NCI-H510A (cell line): ENCODE data around the gene PRRX1.
A peak's percentile ranks its signal among the peaks of the same experiment; 100 is the strongest.

ENCODE experiments used
- DNase-seq: peaks from one replicate; lab custom pipeline; 2025; lab: John Stamatoyannopoulos, UW

PRRX1 gene

GRCh38 chr1:170664828-170665612 lies 1.1 kb downstream of the PRRX1 start:
- peak; percentile 9 for DNase-seq

GRCh38 chr1:170665629-170666028 lies 1.7 kb downstream of the PRRX1 start:
- DNase-seq: no peak

- no peak for DNase-seq
These were observed 2.8 kb downstream of the PRRX1 start for GRCh38 chr1:170666541-170667254.

DNA sequence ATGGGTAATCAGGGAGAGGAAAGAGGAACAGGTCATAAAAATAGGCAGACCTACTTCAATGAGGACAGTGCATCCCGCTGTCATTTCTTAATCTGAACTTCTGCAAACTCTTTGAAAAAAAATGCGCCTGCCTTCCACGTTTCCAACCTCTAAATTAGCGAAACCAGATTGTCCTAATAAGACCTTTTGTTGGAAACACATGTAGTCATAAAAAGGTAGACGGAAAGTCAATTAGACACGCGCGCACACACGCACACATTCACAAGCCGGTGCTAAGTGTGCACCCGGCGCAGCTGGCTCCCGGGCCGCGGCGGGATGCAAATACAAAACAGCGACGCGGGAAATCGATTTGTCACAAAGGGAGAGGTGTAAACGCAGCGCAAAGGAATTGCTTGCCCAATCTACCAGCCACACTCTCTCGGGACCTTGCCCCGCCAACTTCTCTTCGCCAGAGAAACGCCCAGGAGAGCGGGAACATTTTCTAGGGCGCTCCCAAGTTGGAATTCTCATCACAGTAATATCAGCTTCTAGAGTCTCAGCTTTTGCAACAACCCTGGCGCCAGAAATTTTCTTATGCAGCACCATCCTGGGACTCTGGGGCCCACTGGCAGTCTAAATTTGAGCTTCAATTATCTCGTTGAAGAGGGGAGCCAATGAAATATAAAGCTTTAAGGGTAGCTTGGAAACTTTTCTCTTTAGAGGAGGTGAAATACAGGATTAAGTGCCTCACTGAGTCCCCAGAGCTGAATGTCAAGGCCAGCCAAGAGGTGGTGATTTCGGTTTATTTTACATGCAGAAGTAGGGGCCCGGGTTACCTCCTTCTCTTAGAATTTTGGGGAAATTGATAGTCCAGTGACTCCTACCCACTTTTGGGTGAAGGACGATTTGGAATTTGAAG lies 4.5 kb downstream of the PRRX1 start:
- no peak for DNase-seq

- DNase-seq: no peak
These were observed 5.1 kb downstream of the PRRX1 start for GRCh38 chr1:170669107-170669445.

GRCh38 chr1:170669586-170670530 lies 5.9 kb downstream of the PRRX1 start:
- no peak for DNase-seq

DNA sequence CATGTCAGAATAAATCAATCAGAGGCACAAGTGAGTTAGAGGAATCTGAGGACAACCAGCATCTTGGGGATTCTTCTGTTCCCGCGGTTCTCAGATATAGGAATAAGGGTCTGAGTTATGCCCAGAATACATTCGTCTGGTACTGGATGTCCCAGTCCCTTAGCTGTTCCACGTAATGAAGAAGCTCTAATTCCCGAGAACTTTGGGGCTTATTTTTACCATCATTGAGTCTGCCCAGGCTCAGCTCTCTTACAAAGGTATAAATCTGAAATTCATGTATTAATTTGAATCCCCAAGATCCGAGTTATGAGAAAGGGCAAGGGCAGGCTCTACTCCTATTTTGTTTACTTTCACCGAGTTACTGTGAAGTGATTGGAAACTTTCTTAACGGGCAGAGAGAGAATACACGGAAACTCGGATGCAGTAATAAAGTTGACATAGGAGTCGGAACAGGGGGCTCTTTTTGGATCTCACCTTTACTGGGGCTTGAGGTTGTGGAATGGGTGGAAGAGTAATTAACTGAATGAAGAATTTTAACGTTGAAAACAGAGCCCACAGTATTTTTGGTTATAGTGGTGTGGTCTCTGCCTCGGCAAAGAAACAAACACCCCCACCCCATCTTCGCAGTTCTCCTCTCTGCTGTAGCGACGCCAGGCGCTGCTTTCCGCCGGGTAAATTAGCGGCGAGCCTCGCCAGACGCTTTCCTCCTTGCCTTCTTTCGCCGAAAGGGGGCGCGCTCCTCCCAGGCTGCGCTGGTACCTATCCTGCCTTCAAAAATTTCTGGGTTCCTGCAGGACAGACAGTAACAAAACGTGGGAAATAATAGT lies 7.1 kb downstream of the PRRX1 start:
- no peak for DNase-seq

- no peak for DNase-seq
These were observed 7.7 kb downstream of the PRRX1 start for GRCh38 chr1:170671629-170671963.

DNA sequence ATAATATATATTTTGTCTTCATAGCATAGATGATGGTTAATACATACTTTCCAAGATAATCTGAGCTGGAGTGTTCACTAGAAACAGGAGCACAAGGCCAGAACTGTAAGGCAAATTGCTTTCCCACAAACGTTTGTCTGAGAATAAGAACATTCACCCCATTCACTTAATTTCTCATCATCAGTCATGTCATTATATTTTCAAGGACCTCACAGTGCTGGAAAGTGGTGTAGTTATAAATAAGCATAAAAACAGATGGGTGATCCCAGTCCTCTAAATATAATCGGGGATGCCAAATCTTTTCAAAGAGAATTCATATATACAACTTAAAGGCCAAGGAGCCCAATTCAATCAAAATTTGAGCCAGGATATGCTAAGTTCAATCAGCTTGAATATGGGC lies 8.4 kb downstream of the PRRX1 start:
- no peak for DNase-seq

- no peak for DNase-seq
These were observed 10.3 kb downstream of the PRRX1 start for GRCh38 chr1:170674239-170674638.

DNA sequence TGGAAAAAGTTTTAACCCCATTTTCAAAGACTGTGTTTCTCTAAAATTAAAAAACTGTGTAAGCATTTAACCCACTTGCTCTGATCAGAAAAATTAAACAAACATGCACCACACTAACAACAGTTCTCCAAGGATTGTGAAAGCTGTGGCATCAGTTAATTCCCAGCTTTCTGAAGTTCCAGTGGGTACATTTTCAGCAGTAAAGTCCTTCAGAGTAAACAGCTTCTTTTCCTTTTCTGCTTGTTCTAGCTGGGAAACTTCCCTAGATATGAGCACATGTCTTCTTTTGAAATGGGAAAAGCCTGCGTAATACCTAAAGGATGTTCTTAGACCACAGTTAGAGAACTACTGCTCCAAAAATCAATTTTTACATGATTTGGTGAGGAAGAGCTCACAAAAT lies 11.1 kb downstream of the PRRX1 start:
- no peak for DNase-seq

GRCh38 chr1:170675865-170676264 lies 11.9 kb downstream of the PRRX1 start:
- DNase-seq: no peak

GRCh38 chr1:170676628-170677027 lies 12.7 kb downstream of the PRRX1 start:
- DNase-seq: no peak

DNA sequence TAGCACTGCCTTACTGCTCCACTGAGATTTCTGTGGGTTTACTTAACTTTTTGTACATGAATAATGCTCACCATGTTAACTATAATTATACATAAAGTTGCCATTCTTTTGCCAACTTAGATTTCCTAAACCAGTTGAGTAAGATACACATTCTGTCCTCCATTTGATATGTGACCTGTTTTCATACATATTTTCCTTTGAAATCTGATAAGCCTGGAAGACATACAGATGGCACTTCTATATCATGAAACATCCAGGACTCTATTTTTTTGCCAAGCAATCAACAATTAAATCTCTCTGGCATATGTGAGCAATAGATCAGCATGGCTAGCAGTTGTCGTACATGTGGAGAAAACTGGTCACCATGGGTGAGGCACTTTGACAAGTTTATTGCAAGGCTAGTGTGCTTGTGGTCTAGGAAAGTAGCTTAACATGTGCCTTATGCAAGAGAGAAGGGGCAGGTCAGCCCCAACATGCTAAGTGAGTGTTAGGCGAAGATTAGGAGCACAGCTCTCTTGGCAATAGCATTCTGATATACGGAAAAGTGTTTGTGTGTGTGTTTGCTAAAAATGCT lies 14.2 kb downstream of the PRRX1 start:
- no peak for DNase-seq

DNA sequence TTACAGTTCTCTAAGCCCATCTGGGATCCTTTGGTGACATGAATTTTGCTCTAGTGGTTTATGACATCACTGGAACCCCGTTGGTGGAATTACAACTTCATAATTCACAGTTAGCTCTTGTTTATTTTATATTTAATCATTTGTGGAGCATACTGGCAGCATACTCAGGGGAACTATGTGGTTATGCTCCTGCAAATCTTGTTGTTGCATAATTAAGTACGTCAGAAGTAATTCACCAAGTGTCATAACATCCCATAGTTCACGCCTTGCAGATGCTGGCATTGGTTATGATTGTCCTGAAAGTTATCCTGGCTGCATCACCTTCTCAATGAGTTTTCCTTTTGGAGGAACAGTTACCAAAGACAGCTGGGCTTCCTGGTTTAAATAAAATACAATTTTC lies 16.5 kb downstream of the PRRX1 start:
- DNase-seq: no peak

DNA sequence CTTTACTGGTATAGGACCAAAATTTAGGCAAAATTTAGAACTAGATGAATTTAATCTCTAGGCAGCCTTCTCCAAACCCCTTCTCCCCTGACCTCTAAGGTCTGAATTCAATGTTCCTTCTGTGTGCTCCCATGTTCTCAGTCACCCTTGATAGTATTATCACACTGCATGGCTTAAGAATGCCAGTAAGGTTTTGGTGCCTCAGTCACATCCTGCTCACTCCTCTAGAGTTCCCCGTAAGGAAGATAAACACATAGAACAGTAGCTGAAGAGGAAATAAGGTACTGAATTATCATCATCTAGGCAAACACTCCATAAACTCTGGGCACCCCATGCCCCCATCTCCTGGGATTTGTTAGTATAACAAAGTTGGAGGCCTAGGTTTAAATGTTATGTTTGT lies 18.2 kb downstream of the PRRX1 start:
- no peak for DNase-seq

DNA sequence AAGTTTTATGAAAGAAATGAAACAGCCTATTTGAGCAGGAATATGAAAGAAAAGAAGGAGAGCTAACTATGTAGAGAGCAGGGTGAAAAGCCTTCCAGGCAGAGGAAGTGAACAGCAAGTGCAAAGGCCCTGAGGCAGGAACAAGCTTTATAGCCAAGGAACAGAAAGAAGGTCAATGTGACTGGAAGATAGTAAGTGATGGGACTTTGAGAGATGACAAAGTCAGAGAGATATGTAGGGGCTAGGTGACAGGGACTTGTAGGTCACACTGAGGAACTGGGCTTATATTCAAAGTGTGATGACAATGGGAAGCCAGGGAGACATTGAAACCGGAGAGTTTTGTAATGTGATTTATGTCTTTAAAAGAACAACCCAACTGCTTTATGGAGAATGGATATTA lies 18.9 kb downstream of the PRRX1 start:
- no peak for DNase-seq

DNA sequence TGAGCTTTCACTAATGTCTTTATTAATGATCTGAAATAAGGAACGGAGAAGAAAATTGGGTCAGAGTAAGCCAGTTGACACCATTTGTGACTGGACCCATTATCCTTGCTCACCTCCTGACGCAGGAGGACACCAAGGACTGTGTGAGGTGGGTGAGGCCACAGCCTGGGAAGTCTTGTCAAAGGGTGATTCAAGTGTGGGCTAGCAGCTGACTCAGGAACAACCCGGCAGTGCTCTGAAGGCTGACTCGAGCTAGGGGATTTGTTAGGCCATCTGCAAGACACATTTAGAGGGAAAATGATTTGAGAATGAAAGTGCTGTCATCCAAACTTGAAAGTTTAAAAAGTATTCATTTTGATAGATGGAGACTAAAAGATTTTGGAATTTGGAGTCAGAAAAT lies 21.2 kb downstream of the PRRX1 start:
- DNase-seq: no peak

DNA sequence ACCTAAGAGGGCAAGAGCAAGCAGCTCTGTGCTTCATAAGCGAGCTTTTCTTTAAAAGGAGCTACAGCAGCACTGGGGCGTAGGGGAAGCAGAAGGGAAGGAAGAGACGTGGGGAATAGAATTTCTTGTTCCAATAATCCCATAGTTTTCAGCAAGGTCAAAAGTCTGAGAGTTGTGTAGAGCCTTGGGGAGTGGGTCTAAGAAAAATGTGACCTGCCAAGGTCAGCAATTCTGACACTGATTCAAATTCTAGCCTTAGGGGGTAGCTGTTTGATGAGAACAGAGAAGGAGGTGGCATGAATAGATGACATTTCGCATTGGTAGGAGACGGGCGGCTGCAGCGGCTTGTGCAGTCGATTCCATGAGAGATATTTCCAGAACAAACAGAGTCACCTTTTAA lies 22.4 kb downstream of the PRRX1 start:
- no peak for DNase-seq

- DNase-seq: no peak
These were observed 23.7 kb downstream of the PRRX1 start for GRCh38 chr1:170687621-170688020.

DNA sequence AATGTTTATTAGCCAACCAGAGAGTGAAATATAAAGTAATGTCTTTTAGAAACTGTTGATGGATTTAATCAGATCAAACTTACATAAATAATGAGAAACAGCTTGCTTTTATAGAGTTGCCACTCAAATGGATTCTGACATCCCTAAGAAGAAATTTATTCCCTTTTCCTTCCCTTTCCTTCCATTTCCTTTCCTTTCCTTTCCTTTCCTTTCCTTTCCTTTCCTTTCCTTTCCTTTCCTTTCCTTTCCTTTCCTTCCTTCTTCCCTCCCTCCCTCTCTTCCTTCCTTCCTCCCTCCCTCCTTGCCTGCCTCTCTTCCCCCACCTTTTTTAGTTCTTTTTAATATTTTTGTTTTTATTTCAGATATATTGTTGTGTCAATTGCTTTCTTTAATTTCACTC lies 27.3 kb downstream of the PRRX1 start:
- DNase-seq: no peak
